Activated naive CD8-positive, alpha-beta T cell treated with anti-CD3 and anti-CD28 coated beads, Interleukin-2, amount 50 U/mL, for 24 hours (primary cell): ENCODE results near the gene ABCC4.

Source experiments
- ATAC-seq: fragments of 150-1000 bp; cut with Tn5 transposase; one replicate; pipeline ENCODE4 v1.10.0; 2021
- DNase-seq: peaks from one replicate; pipeline ENCODE4 v3.0.0; 2021
- H3K27ac Mint-ChIP-seq: one replicate; pipeline ENCODE4 v1.8.0; 2021; ENCODE audit warnings: mild to moderate bottlenecking, mixed read lengths
- H3K27me3 Mint-ChIP-seq: one replicate; pipeline ENCODE4 v1.8.0; 2021; ENCODE audit warnings: mixed read lengths
- H3K36me3 Mint-ChIP-seq: one replicate; pipeline ENCODE4 v1.8.0; 2021; ENCODE audit warnings: low read depth, mixed read lengths
- H3K4me1 Mint-ChIP-seq: one replicate; pipeline ENCODE4 v1.8.0; 2021; ENCODE audit warnings: mixed read lengths
- H3K4me3 Mint-ChIP-seq: one replicate; pipeline ENCODE4 v1.8.0; 2021; ENCODE audit warnings: mild to moderate bottlenecking, moderate library complexity, mixed read lengths
- H3K9me3 Mint-ChIP-seq: one replicate; pipeline ENCODE4 v1.8.0; 2021; ENCODE audit warnings: mixed read lengths

Gene ABCC4

GRCh38 chr13:94988654-94989053 lies 312.6 kb downstream of the ABCC4 start:
- H3K27me3 Mint-ChIP-seq, result peaks cover 9% of the 10 kb centered on the region
- no peak overlapping the region for H3K27ac Mint-ChIP-seq
- no peaks in the 10 kb centered on the region for H3K9me3 Mint-ChIP-seq
- no peak overlapping the region for H3K4me3 Mint-ChIP-seq
- DNase-seq, result no peak
- ATAC-seq, result no peak
- no peaks in the 10 kb centered on the region for H3K4me1 Mint-ChIP-seq
- H3K36me3 Mint-ChIP-seq, result no peaks in the 10 kb centered on the region

- no peak overlapping the region for H3K4me3 Mint-ChIP-seq
Observed at GRCh38 chr13:94987869-94988268, 313.4 kb downstream of the ABCC4 start.

GRCh38 chr13:94987081-94987480 lies 314.2 kb downstream of the ABCC4 start:
- Mint-ChIP-seq H3K9me3 (no peaks in the 10 kb centered on the region), H3K27ac (no peak overlapping the region), H3K36me3 (no peaks in the 10 kb centered on the region), H3K4me3 (no peak overlapping the region), H3K27me3 (peaks cover 7% of the 10 kb centered on the region), H3K4me1 (no peaks in the 10 kb centered on the region)
- no peak for DNase-seq
- ATAC-seq, result no peak

More at GRCh38 chr13:94987869-94988268, 313.4 kb downstream of the ABCC4 start:
- H3K27me3 Mint-ChIP-seq, result peaks cover 7% of the 10 kb centered on the region
- no peak for ATAC-seq
- H3K4me1 Mint-ChIP-seq, result no peaks in the 10 kb centered on the region
- no peaks in the 10 kb centered on the region for H3K9me3 Mint-ChIP-seq
- DNase-seq, result no peak
- no peaks in the 10 kb centered on the region for H3K36me3 Mint-ChIP-seq
- H3K27ac Mint-ChIP-seq, result no peak overlapping the region

DNA sequence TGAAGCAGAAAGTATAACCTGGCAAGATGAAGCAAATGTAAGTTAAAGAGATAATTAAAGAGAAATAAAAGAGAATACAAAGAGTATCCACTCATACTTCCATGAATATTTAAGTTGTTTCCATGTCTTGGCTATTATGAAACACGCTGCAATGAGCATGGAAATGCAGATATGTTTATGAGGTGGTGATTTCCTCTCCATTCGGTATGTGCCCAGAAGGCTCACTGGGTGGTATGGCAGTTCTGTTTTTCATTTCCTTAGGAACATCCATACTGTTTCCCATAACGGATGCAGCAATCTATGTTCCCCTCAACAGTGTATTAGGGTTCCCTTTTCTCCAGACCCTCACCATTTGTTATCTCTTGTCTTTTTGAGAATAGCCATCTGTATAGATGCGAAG lies 316.3 kb downstream of the ABCC4 start:
- Mint-ChIP-seq H3K4me3 (no peak overlapping the region), H3K4me1 (no peaks in the 10 kb centered on the region), H3K27me3 (peaks cover 5% of the 10 kb centered on the region), H3K36me3 (no peaks in the 10 kb centered on the region), H3K27ac (no peak overlapping the region), H3K9me3 (no peaks in the 10 kb centered on the region)
- ATAC-seq (no peak), DNase-seq (no peak)

DNA sequence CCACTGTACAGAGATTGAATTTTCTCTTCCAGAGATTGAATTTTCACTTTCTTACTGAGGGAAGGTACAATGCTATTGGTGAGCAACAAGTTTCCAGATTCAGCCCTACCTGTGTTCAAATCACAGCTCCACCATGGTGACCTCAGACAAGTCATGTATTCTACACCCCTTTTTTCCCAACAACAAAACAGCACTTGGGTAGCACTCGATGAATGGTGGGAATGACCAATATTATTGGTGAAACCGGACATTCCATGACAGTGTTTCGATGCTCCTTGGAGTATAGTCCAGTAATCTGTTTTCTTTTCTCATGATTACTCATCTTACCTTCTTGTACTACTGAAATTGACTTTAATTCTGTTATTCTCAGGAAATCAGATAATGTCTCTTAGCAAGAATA lies 322.7 kb downstream of the ABCC4 start:
- Mint-ChIP-seq H3K27me3 (peaks cover 2% of the 10 kb centered on the region), H3K36me3 (no peaks in the 10 kb centered on the region), H3K4me1 (no peaks in the 10 kb centered on the region), H3K9me3 (no peaks in the 10 kb centered on the region), H3K4me3 (no peak overlapping the region), H3K27ac (no peak overlapping the region)
- no peak for ATAC-seq
- DNase-seq, result no peak

- Mint-ChIP-seq H3K27ac (no peak overlapping the region), H3K4me1 (no peaks in the 10 kb centered on the region), H3K4me3 (no peak overlapping the region), H3K9me3 (no peaks in the 10 kb centered on the region), H3K27me3 (peaks cover 17% of the 10 kb centered on the region), H3K36me3 (no peaks in the 10 kb centered on the region)
- DNase-seq (no peak), ATAC-seq (no peak)
Observed at GRCh38 chr13:94974015-94974951, 327.0 kb downstream of the ABCC4 start.

DNA sequence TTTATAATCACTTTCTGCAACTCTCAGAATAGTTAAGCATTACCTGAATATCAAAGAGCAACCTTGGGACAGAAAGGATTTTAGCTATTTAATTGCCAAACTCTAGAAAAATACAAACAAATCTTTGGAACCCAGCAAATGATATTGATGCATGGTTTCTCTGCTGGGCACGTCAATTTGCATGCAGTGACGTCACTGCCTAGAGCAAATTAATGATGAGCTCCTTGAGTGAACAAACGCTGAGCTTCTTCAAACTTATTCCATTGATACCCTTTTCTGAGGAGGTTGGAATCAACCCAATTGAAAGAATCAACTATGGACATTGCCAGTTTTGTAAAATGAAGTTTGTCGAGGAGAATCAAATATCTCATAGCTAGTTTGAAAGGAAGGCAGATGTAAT lies 329.0 kb downstream of the ABCC4 start:
- peaks cover 8% of the 10 kb centered on the region for H3K4me1 Mint-ChIP-seq
- DNase-seq, result no peak
- ATAC-seq, result no peak
- H3K27ac Mint-ChIP-seq, result no peak overlapping the region
- peaks cover 28% of the 10 kb centered on the region for H3K27me3 Mint-ChIP-seq
- no peaks in the 10 kb centered on the region for H3K36me3 Mint-ChIP-seq
- no peak overlapping the region for H3K4me3 Mint-ChIP-seq
- no peaks in the 10 kb centered on the region for H3K9me3 Mint-ChIP-seq
